AG04449 (cell line): ENCODE results near the gene S100A12.

Experiments used
- CTCF ChIA-PET: fragments of 350-600 bp; formaldehyde crosslinking; extraction: SDS; loops from one replicate; lab custom pipeline; 2021; ENCODE audit warnings: antibody characterized with exemption; lab: Yijun Ruan, JAX
- POLR2A ChIA-PET: fragments of 400-600, 350-600 bp; formaldehyde crosslinking; extraction: SDS; loops from one replicate; lab custom pipeline; 2020; ENCODE audit warnings: antibody characterized with exemption, inconsistent platforms; lab: Yijun Ruan, JAX
- DNase-seq: peaks from one replicate; pipeline ENCODE4 v3.0.0-alpha.2; 2010; ENCODE audit warnings: low read depth, low spot score
- H3K4me3 ChIP-seq: 2 replicates; pipeline ENCODE4 v1.5.1; 2011; ENCODE audit warnings: low read depth, mild to moderate bottlenecking, control low read depth, low read length
- CTCF ChIP-seq: IDR thresholded peaks from one replicate; pipeline ENCODE4 v1.5.1; 2011; ENCODE audit warnings: mild to moderate bottlenecking, moderate library complexity, low read length, control low read depth, inconsistent platforms; ENCODE audit not compliant: insufficient read depth; ENCODE audit errors: missing control alignments

The S100A12 gene

GRCh38 chr1:153390938-153391710 is 15.7 kb upstream of the S100A12 start, which contains the start of gene S100A8:
TSS of gene S100A8 (minus strand) at chr1:153391073. CDS start at chr1:153390535, 538 bp downstream.
- no peak within 1 kb of the TSS for H3K4me3 ChIP-seq
- POLR2A ChIA-PET, result no interaction called here
- TF ChIP-seq CTCF, result no peak
- DNase-seq, result no peak
- CTCF ChIA-PET, result interaction anchor here (1.0 kb wide), 1 partner anchor 103 kb away, joined by 3 read pairs; no protein-coding TSS in a partner anchor

- no peak overlapping the region for H3K4me3 ChIP-seq
- CTCF ChIA-PET, result interaction anchor here (1.0 kb wide), 1 partner anchor 104 kb away, joined by 3 read pairs; no protein-coding TSS in a partner anchor
- no peak for DNase-seq
- POLR2A ChIA-PET, result no interaction called here
- no peak for TF ChIP-seq CTCF
Observed at GRCh38 chr1:153389973-153390879, 14.8 kb upstream of the S100A12 start.

GRCh38 chr1:153389401-153389800 is 14.0 kb upstream of the S100A12 start:
- POLR2A ChIA-PET, result no interaction called here
- CTCF ChIA-PET, result no interaction called here
- H3K4me3 ChIP-seq, result no peak overlapping the region
- TF ChIP-seq CTCF, result no peak
- DNase-seq, result no peak

GRCh38 chr1:153387785-153388184 is 12.4 kb upstream of the S100A12 start:
- no peak for TF ChIP-seq CTCF
- H3K4me3 ChIP-seq, result no peak overlapping the region
- ChIA-PET POLR2A (no interaction called here), CTCF (no interaction called here)
- no peak for DNase-seq

GRCh38 chr1:153387001-153387400 is 11.6 kb upstream of the S100A12 start:
- no peak for DNase-seq
- no peak overlapping the region for H3K4me3 ChIP-seq
- ChIA-PET CTCF (no interaction called here), POLR2A (no interaction called here)
- no peak for TF ChIP-seq CTCF

- DNase-seq, result no peak
- ChIA-PET POLR2A (no interaction called here), CTCF (no interaction called here)
- H3K4me3 ChIP-seq, result no peak overlapping the region
- TF ChIP-seq CTCF, result no peak
Observed at GRCh38 chr1:153386500-153386901, 11.1 kb upstream of the S100A12 start.
